ENCODE data around the gene TIAM2.

TIAM2 gene

GRCh38 chr6:155264693-155265320, 269.7 kb downstream of the TIAM2 start:
- H4K20me1 ChIP-seq (ENCODE audit: insufficient read depth, low read length) = no peaks in the 10 kb centered on the region
- no peak for TF ChIP-seq EZH2 (IDR thresholded peaks at IDR 0.05; ENCODE audit: borderline replicate concordance, low read depth, low read length, severe bottlenecking)
- no peak for TF ChIP-seq CTCF (IDR thresholded peaks at IDR 0.05; ENCODE audit: borderline replicate concordance, extremely low read depth, low read length, poor library complexity, severe bottlenecking)
- peaks cover 36% of the 10 kb centered on the region for H3K36me3 ChIP-seq (ENCODE audit: insufficient read depth, low read length)
- no peak overlapping the region for H3K9ac ChIP-seq (ENCODE audit: low read depth, low read length)
- no peaks in the 10 kb centered on the region for H3K4me1 ChIP-seq (ENCODE audit: insufficient read depth, low read length)
- ATAC-seq (ENCODE audit: insufficient read depth, low read depth) (no peak), DNase-seq (no peak)
- H3K79me2 ChIP-seq (ENCODE audit: insufficient read depth, low read length) = peaks cover 4% of the 10 kb centered on the region; the same call in 1 of the 2 replicates
- H3K9me3 ChIP-seq (ENCODE audit: insufficient read depth, low read length, severe bottlenecking) = no peaks in the 10 kb centered on the region
- H3K4me2 ChIP-seq (ENCODE audit: insufficient read depth, low read length) = no peak overlapping the region
- H3K27me3 ChIP-seq (ENCODE audit: insufficient read depth, low read length, poor library complexity) = no peaks in the 10 kb centered on the region
- no peak overlapping the region for H2AFZ ChIP-seq (ENCODE audit: low read depth, low read length)
- H3K27ac ChIP-seq (ENCODE audit: low read length) = no peak overlapping the region
- no peak overlapping the region for H3K4me3 ChIP-seq (ENCODE audit: low read depth in 1 of 2, low read length in 2 of 2)

- Histone ChIP-seq H3K27ac (ENCODE audit: low read length) (no peak overlapping the region), H3K36me3 (ENCODE audit: insufficient read depth, low read length) (peaks cover 37% of the 10 kb centered on the region), H4K20me1 (ENCODE audit: insufficient read depth, low read length) (no peaks in the 10 kb centered on the region), H2AFZ (ENCODE audit: low read depth, low read length) (no peak overlapping the region), H3K4me1 (ENCODE audit: insufficient read depth, low read length) (no peaks in the 10 kb centered on the region), H3K4me3 (ENCODE audit: low read depth in 1 of 2, low read length in 2 of 2) (no peak overlapping the region), H3K9me3 (ENCODE audit: insufficient read depth, low read length, severe bottlenecking) (no peaks in the 10 kb centered on the region), H3K9ac (ENCODE audit: low read depth, low read length) (no peak overlapping the region), H3K79me2 (ENCODE audit: insufficient read depth, low read length) (peaks cover 6% of the 10 kb centered on the region; the same call in 1 of the 2 replicates), H3K4me2 (ENCODE audit: insufficient read depth, low read length) (no peak overlapping the region), H3K27me3 (ENCODE audit: insufficient read depth, low read length, poor library complexity) (no peaks in the 10 kb centered on the region)
- ATAC-seq (ENCODE audit: insufficient read depth, low read depth) (no peak), DNase-seq (no peak)
- no peak for TF ChIP-seq CTCF (IDR thresholded peaks at IDR 0.05; ENCODE audit: borderline replicate concordance, extremely low read depth, low read length, poor library complexity, severe bottlenecking)
- TF ChIP-seq EZH2 (IDR thresholded peaks at IDR 0.05; ENCODE audit: borderline replicate concordance, low read depth, low read length, severe bottlenecking) = no peak
These were observed 270.9 kb downstream of the TIAM2 start for GRCh38 chr6:155265843-155266535.

GRCh38 chr6:155267411-155267810, 272.3 kb downstream of the TIAM2 start:
- DNase-seq (no peak), ATAC-seq (ENCODE audit: insufficient read depth, low read depth) (no peak)
- Histone ChIP-seq H3K4me2 (ENCODE audit: insufficient read depth, low read length) (no peak overlapping the region), H3K27ac (ENCODE audit: low read length) (no peak overlapping the region), H2AFZ (ENCODE audit: low read depth, low read length) (no peak overlapping the region), H3K27me3 (ENCODE audit: insufficient read depth, low read length, poor library complexity) (no peaks in the 10 kb centered on the region), H3K9me3 (ENCODE audit: insufficient read depth, low read length, severe bottlenecking) (no peaks in the 10 kb centered on the region), H3K4me1 (ENCODE audit: insufficient read depth, low read length) (no peaks in the 10 kb centered on the region), H3K79me2 (ENCODE audit: insufficient read depth, low read length) (peaks cover 6% of the 10 kb centered on the region; the same call in 1 of the 2 replicates), H3K4me3 (ENCODE audit: low read depth in 1 of 2, low read length in 2 of 2) (no peak overlapping the region), H4K20me1 (ENCODE audit: insufficient read depth, low read length) (no peaks in the 10 kb centered on the region), H3K36me3 (ENCODE audit: insufficient read depth, low read length) (peaks cover 39% of the 10 kb centered on the region), H3K9ac (ENCODE audit: low read depth, low read length) (no peak overlapping the region)
- TF ChIP-seq CTCF (IDR thresholded peaks at IDR 0.05; ENCODE audit: borderline replicate concordance, extremely low read depth, low read length, poor library complexity, severe bottlenecking) (no peak), EZH2 (IDR thresholded peaks at IDR 0.05; ENCODE audit: borderline replicate concordance, low read depth, low read length, severe bottlenecking) (no peak)

All from DND-41 (cell line).